K562 (cell line): ENCODE data around the gene ZNF362.

Experiments used
- CTCF ChIP-seq, 3 experiments: IDR thresholded peaks in 2 of 3; conservative IDR thresholded peaks in 1 of 3; 2 replicates each; pipeline ENCODE4 v1.5.1; 2011 to 2012; ENCODE audit warnings: low read length in 3 of 3, mild to moderate bottlenecking in 3 of 3, control low read depth in 2 of 3, improper control_type of control experiment in 1 of 3, inconsistent platforms in 1 of 3, low read depth in 1 of 3, mixed read lengths in 1 of 3, moderate library complexity in 1 of 3; ENCODE audit not compliant: insufficient read depth in 2 of 3
- HLTF ChIP-seq: fragments of 450-650 bp; IDR thresholded peaks from 2 replicates; pipeline ENCODE4 v1.6.1; 2016
- PHF8 ChIP-seq: fragments of 200-600 bp; sonication (generic); IDR thresholded peaks from 2 replicates; pipeline ENCODE4 v1.6.1; 2012; ENCODE audit warnings: mixed run types, mild to moderate bottlenecking, inconsistent platforms, low read length, moderate library complexity, borderline replicate concordance
- POLR2A ChIP-seq: fragments of 450-650 bp; conservative IDR thresholded peaks from 2 replicates; pipeline ENCODE4 v1.6.1; 2016
- REST ChIP-seq, 2 experiments: fragments of 450-650 bp; formaldehyde crosslinking in 1 of 2; IDR thresholded peaks; 2 replicates each; pipeline versions ENCODE4 v1.4.0 to v1.6.1; 2014 to 2020; ENCODE audit warnings: mild to moderate bottlenecking in 2 of 2, borderline replicate concordance in 1 of 2, low read depth in 1 of 2
- SMAD1 ChIP-seq: fragments of 150-350 bp; IDR thresholded peaks from 2 replicates; pipeline ENCODE4 v1.6.1; 2014; ENCODE audit warnings: low read length, low read depth; ENCODE audit not compliant: partially characterized antibody
- TEAD4 ChIP-seq, 2 experiments: sonication (generic) in 1 of 2; formaldehyde crosslinking in 1 of 2; IDR thresholded peaks; 2 replicates each; pipeline versions ENCODE4 v1.6.1 to v1.8.0; 2012 to 2022; ENCODE audit warnings: borderline replicate concordance in 1 of 2, inconsistent platforms in 1 of 2, low read length in 1 of 2, mild to moderate bottlenecking in 1 of 2, missing genetic modification reagents in 1 of 2
- ZKSCAN8 ChIP-seq: fragments of 200-800 bp; sonication (Bioruptor generic); IDR thresholded peaks from 2 replicates; pipeline ENCODE4 v1.6.1; 2016; ENCODE audit warnings: missing genetic modification characterization, missing compliant biosample characterization

- no peak for TF ChIP-seq ZKSCAN8 (CRISPR knock-in tag)
- no peak for TF ChIP-seq REST (IDR thresholded peaks at IDR 0.05; ENCODE audit: borderline replicate concordance)
- TF ChIP-seq REST (CRISPR knock-in tag; IDR thresholded peaks at IDR 0.05; ENCODE audit: low read depth), result no peak
- TF ChIP-seq PHF8, result no peak
- TF ChIP-seq SMAD1, result no peak
- TF ChIP-seq TEAD4 (IDR thresholded peaks at IDR 0.05; ENCODE audit: low read length), result no peak
- no peak for TF ChIP-seq TEAD4 (CRISPR knock-in tag; IDR thresholded peaks at IDR 0.05; ENCODE audit: borderline replicate concordance)
- TF ChIP-seq HLTF, result no peak
- TF ChIP-seq CTCF (IDR thresholded peaks at IDR 0.05 in 2 of 3, conservative IDR thresholded peaks at IDR 0.05 in 1 of 3; ENCODE audit: insufficient read depth in 2 of 3, low read depth in 1 of 3, low read length in 3 of 3), result no peak
- TF ChIP-seq POLR2A, result no peak
Measured at GRCh38 chr1:33307494-33307864, 51.2 kb downstream of the ZNF362 start.
